ENCODE results near the gene IDE.
"Not testable (repeated sequence)": the region's sequence is repeated elsewhere in the genome, so short reads cannot be mapped to it uniquely, and the experiment has no call there.

The IDE gene

GRCh38 chr10:92492748-92493240 is 81.1 kb downstream of the IDE start:
- Histone ChIP-seq H3K4me1 (ENCODE audit: insufficient read depth, low read length) (no peaks in the 10 kb centered on the region), H3K36me3 (ENCODE audit: insufficient read depth, low read length) (peaks cover 6% of the 10 kb centered on the region; the same call in 1 of the 2 replicates), H3K9ac (ENCODE audit: low read depth, low read length) (no peak overlapping the region), H3K9me3 (ENCODE audit: control insufficient read depth, insufficient read depth, low read length) (no peaks in the 10 kb centered on the region)

DNA sequence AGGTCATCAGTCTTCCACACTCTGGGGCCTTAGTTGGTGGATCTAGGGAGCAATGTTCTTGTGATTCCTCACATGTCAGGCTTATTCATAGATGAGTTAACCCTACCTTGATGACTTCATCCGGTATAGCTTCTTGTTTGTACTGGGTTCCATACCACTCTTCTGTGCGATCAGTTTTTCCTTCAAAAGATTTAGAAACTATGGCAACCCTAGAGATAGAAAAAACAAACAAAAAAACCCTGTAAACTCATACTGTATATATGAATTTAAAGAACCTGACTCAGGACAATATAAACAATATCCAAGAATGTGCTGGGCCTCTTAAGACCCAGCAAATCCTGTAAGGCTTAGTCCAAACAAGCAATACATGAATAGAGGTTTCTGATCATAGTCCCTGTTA is 83.5 kb downstream of the IDE start:
- no peaks in the 10 kb centered on the region for H3K9me3 ChIP-seq (ENCODE audit: control insufficient read depth, insufficient read depth, low read length)
- peaks cover 12% of the 10 kb centered on the region for H3K36me3 ChIP-seq (ENCODE audit: insufficient read depth, low read length)
- no peak overlapping the region for H3K9ac ChIP-seq (ENCODE audit: low read depth, low read length)
- no peaks in the 10 kb centered on the region for H3K4me1 ChIP-seq (ENCODE audit: insufficient read depth, low read length)

DNA sequence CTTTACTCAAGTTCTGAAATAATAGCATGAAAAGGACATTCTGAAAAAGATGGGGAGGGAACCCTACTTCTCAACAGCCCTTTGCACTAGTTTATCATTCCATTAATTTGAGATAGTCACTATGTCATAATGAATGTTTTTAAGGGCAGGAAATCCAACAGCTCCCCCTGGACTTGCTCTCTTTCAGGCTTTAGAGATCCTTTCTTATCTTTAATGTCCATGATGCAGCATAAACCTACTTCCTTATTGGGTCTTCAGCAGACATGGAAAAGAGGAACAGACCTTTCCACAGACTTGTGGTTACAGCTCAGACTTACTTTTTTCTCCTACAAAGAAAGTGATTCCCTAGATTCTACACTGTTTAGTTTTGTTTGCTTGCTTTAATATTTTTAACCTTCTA is 87.3 kb downstream of the IDE start:
- H3K9ac ChIP-seq (ENCODE audit: low read depth, low read length) = no peak overlapping the region
- peaks cover 12% of the 10 kb centered on the region for H3K36me3 ChIP-seq (ENCODE audit: insufficient read depth, low read length)
- H3K9me3 ChIP-seq (ENCODE audit: control insufficient read depth, insufficient read depth, low read length) = no peaks in the 10 kb centered on the region
- H3K4me1 ChIP-seq (ENCODE audit: insufficient read depth, low read length) = no peaks in the 10 kb centered on the region

DNA sequence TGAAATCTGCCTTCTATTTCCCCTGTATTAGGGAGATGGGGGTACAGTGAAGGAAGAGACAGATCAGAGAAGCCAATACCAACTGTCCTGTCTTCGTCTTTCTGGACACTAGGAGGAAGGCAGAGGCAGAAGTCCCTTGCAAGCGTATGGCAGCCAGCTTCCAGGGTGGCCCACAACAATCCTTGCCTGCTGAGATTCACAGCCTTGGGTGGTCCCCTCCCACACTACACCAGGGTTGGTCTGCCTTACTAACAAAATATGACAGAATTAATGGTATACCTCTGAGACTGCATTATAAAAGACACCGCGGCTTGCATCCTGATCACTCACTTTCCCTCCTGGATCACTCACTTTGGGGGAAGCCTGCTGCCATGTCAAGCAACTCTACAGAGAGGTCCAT is 90.4 kb downstream of the IDE start:
- H3K4me1 ChIP-seq (ENCODE audit: insufficient read depth, low read length) = no peaks in the 10 kb centered on the region
- H3K36me3 ChIP-seq (ENCODE audit: insufficient read depth, low read length) = peaks cover 6% of the 10 kb centered on the region
- H3K9ac ChIP-seq (ENCODE audit: low read depth, low read length) = no peak overlapping the region
- H3K9me3 ChIP-seq (ENCODE audit: control insufficient read depth, insufficient read depth, low read length) = no peaks in the 10 kb centered on the region

DNA sequence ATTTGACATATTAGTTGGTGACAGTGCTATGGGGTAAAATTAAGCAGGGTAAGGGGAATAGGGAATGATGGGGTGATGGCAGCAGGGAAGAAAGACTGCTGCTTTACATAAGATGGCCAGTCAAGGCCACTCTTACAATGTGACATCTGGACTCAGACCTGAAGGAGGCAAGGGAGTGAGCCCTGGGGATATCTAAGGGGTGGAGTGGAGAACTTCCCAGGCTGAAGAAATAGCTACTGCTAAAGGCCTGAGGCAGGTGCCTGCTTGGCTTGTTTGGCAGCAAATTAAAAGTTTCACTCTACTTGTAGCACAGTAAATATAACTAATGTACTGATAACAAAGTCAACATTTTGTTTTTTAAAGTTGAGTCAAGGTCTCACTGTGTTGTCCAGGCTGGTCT is 93.5 kb downstream of the IDE start:
- Histone ChIP-seq H3K9ac (ENCODE audit: low read depth, low read length) (no peak overlapping the region), H3K9me3 (ENCODE audit: control insufficient read depth, insufficient read depth, low read length) (no peaks in the 10 kb centered on the region), H3K36me3 (ENCODE audit: insufficient read depth, low read length) (no peaks in the 10 kb centered on the region), H3K4me1 (ENCODE audit: insufficient read depth, low read length) (no peaks in the 10 kb centered on the region)

DNA sequence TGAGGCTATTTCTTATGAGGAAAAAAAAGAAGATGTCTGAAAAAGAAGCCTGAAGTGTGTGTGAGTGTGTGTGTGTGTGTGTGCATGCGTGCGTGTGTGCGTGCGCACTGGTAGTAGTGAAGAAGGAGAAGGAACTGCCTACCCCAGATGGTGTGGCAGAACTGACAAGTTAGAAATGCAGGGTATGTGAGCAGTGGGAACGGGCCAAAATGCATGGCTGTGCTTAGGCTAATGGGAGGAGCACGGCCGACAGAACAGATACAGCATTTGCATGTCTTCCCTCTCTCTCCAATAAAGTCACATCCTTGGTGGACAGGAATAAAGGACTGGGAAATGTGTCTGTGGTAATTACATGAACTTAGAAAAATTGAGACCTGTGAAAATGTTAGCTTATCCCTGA is 94.3 kb downstream of the IDE start:
- Histone ChIP-seq H3K9me3 (ENCODE audit: control insufficient read depth, insufficient read depth, low read length) (no peaks in the 10 kb centered on the region), H3K9ac (ENCODE audit: low read depth, low read length) (no peak overlapping the region), H3K36me3 (ENCODE audit: insufficient read depth, low read length) (no peaks in the 10 kb centered on the region; the same call in 1 of the 2 replicates), H3K4me1 (ENCODE audit: insufficient read depth, low read length) (no peaks in the 10 kb centered on the region)

- no peak overlapping the region for H3K9ac ChIP-seq (ENCODE audit: low read depth, low read length)
- no peaks in the 10 kb centered on the region for H3K4me1 ChIP-seq (ENCODE audit: insufficient read depth, low read length)
- no peaks in the 10 kb centered on the region for H3K9me3 ChIP-seq (ENCODE audit: control insufficient read depth, insufficient read depth, low read length)
- H3K36me3 ChIP-seq (ENCODE audit: insufficient read depth, low read length) = no peaks in the 10 kb centered on the region; the same call in 1 of the 2 replicates
Measured at GRCh38 chr10:92478536-92478935, 95.4 kb downstream of the IDE start.

DNA sequence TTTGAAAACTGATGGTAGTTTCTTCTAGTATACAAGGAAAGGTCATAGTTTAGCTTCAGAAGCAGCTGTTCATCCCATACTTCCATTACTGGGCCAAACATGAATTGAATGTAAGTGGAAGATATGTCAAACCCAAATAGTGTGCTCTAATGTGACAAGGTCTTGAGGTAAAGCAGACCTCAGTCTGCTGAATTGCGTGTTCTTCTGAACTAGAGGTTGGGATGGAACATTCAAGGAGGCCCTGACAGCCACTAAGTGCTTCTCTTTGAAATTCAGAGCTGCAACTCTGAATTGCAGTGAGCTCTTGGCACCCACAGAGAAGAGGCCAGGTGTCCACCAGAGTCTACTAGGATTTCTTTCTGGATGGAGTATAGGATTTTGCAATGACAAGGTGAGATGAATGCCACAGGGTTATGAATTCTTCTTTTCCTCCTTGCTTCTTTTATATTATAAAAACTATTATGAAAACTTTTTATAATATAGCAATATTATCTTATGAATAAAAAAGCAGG is 98.5 kb downstream of the IDE start:
- H3K4me1 ChIP-seq (ENCODE audit: insufficient read depth, low read length) = no peaks in the 10 kb centered on the region
- no peak overlapping the region for H3K9ac ChIP-seq (ENCODE audit: low read depth, low read length)
- H3K9me3 ChIP-seq (ENCODE audit: control insufficient read depth, insufficient read depth, low read length) = no peaks in the 10 kb centered on the region
- H3K36me3 ChIP-seq (ENCODE audit: insufficient read depth, low read length) = no peaks in the 10 kb centered on the region; the same call in 1 of the 2 replicates

- no peak overlapping the region for H3K9ac ChIP-seq (ENCODE audit: low read depth, low read length)
- H3K4me1 ChIP-seq (ENCODE audit: insufficient read depth, low read length) = no peaks in the 10 kb centered on the region
- H3K9me3 ChIP-seq (ENCODE audit: control insufficient read depth, insufficient read depth, low read length) = no peaks in the 10 kb centered on the region
- H3K36me3 ChIP-seq (ENCODE audit: insufficient read depth, low read length) = peaks cover 13% of the 10 kb centered on the region
Measured at GRCh38 chr10:92470026-92470425, 103.9 kb downstream of the IDE start.

GRCh38 chr10:92464364-92464763 is 109.5 kb downstream of the IDE start:
- H3K4me1 ChIP-seq (ENCODE audit: insufficient read depth, low read length) = no peaks in the 10 kb centered on the region
- H3K36me3 ChIP-seq (ENCODE audit: insufficient read depth, low read length) = peaks cover 17% of the 10 kb centered on the region; the same call in 1 of the 2 replicates
- H3K9me3 ChIP-seq (ENCODE audit: control insufficient read depth, insufficient read depth, low read length) = no peaks in the 10 kb centered on the region
- H3K9ac ChIP-seq (ENCODE audit: low read depth, low read length) = no peak overlapping the region

DNA sequence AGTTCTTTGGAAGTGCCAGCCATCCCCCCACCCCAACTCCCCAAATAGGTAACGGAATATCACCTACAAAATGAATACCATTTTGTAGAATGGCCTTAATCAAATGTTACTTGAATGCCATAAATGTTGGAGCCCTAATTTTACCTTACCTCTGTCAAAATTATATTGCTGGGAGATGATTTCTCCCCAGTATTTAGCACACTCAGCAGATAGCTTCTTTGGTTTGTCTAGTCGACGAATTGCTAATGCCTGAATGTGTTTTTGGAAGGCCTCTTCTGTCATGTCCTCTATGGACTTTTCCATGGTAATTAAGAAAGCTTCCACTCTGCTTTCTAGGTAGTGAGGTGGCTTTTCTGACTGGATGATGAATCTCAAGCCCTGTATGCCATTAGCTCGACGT is 110.3 kb downstream of the IDE start:
- no peaks in the 10 kb centered on the region for H3K4me1 ChIP-seq (ENCODE audit: insufficient read depth, low read length)
- peaks cover 12% of the 10 kb centered on the region for H3K36me3 ChIP-seq (ENCODE audit: insufficient read depth, low read length)
- no peak overlapping the region for H3K9ac ChIP-seq (ENCODE audit: low read depth, low read length)
- H3K9me3 ChIP-seq (ENCODE audit: control insufficient read depth, insufficient read depth, low read length) = no peaks in the 10 kb centered on the region

GRCh38 chr10:92454955-92455354 is 118.9 kb downstream of the IDE start:
- not testable (repeated sequence) for H3K9me3 ChIP-seq (ENCODE audit: control insufficient read depth, insufficient read depth, low read length); H3K4me1 ChIP-seq (ENCODE audit: insufficient read depth, low read length); H3K36me3 ChIP-seq (ENCODE audit: insufficient read depth, low read length); H3K9ac ChIP-seq (ENCODE audit: low read depth, low read length)

- H3K36me3 ChIP-seq (ENCODE audit: insufficient read depth, low read length) = no peaks in the 10 kb centered on the region; the same call in none of the 2 replicates
- H3K4me1 ChIP-seq (ENCODE audit: insufficient read depth, low read length) = no peaks in the 10 kb centered on the region
- no peak overlapping the region for H3K9ac ChIP-seq (ENCODE audit: low read depth, low read length)
- H3K9me3 ChIP-seq (ENCODE audit: control insufficient read depth, insufficient read depth, low read length) = no peaks in the 10 kb centered on the region
Measured at GRCh38 chr10:92452313-92452712, 121.6 kb downstream of the IDE start.

DNA sequence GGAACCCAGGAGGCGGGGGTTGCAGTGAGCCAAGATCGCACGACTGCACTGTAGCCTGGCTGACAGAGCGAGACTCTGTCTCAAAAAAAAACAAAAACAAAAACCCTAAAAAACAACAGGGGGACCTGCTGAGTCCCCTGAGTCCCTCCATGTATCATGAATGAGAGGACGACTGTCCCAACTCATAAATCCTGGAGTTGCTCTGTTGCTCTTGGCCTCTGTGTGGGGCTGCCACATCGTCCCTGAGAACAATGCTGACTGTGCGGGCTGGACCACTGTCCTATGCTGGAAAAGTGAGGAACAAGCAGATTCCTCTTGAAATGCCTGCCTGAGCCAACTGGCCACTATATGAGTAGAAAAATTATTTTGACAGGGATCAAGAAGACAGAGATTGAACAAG is 122.5 kb downstream of the IDE start:
- no peaks in the 10 kb centered on the region; the same call in none of the 2 replicates for H3K36me3 ChIP-seq (ENCODE audit: insufficient read depth, low read length)
- no peaks in the 10 kb centered on the region for H3K9me3 ChIP-seq (ENCODE audit: control insufficient read depth, insufficient read depth, low read length)
- no peaks in the 10 kb centered on the region for H3K4me1 ChIP-seq (ENCODE audit: insufficient read depth, low read length)
- no peak overlapping the region for H3K9ac ChIP-seq (ENCODE audit: low read depth, low read length)

DNA sequence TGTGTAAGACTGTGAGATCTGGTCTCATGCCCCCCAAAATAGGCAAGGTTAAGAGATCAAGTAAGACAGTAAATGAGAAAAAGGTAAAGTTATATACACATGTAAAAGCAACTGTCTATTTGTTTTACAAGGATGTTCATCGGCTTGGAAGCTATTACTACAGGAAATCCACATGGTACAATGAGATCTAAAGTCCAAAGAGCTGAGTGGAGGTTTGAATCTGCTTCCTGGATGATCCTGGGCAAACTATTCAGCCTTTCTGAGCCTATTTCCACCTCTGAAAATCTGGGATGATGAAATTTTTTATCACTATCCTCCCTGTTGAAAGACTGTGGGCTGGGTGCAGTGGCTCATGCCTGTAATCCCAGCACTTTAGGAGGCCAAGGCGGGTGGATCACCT is 123.0 kb downstream of the IDE start:
- Histone ChIP-seq H3K36me3 (ENCODE audit: insufficient read depth, low read length) (no peaks in the 10 kb centered on the region; the same call in none of the 2 replicates), H3K9me3 (ENCODE audit: control insufficient read depth, insufficient read depth, low read length) (no peaks in the 10 kb centered on the region), H3K4me1 (ENCODE audit: insufficient read depth, low read length) (no peaks in the 10 kb centered on the region), H3K9ac (ENCODE audit: low read depth, low read length) (no peak overlapping the region)

DNA sequence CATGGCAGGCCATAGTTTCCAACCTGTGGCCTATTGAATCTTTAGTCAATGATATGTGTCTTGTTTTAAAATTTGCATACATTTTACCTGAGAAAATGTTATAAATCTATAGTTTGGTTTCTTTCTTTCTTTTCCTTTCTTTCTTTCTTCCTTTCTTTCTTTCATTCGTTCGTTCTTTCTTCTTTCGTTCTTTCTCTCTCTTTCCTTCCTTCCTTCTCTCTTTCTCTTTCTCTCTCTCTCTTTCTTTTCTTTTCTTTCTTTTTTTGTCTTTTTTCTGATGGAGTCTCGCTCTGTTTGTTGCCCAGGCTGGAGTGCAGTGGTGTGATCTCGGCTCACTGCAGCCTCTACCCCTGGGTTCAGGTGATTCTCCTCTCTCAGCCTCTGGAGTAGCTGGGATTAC is 133.3 kb downstream of the IDE start:
- H3K9ac ChIP-seq (ENCODE audit: low read depth, low read length) = no peak overlapping the region
- no peaks in the 10 kb centered on the region for H3K9me3 ChIP-seq (ENCODE audit: control insufficient read depth, insufficient read depth, low read length)
- no peaks in the 10 kb centered on the region for H3K4me1 ChIP-seq (ENCODE audit: insufficient read depth, low read length)
- no peaks in the 10 kb centered on the region for H3K36me3 ChIP-seq (ENCODE audit: insufficient read depth, low read length)

Measured in ES-I3 (cell line).